Activated gamma-delta T cell treated with Interleukin-2 at 50 U/mL for 16 hours (primary cell): ENCODE measurements around the gene ATL3.
"Not testable (repeated sequence)": the region's sequence is repeated elsewhere in the genome, so short reads cannot be mapped to it uniquely, and the experiment has no call there.

Experiments used
- DNase-seq: peaks from one replicate; pipeline ENCODE4 v3.0.0-alpha.2; 2020

The ATL3 gene, protein sequence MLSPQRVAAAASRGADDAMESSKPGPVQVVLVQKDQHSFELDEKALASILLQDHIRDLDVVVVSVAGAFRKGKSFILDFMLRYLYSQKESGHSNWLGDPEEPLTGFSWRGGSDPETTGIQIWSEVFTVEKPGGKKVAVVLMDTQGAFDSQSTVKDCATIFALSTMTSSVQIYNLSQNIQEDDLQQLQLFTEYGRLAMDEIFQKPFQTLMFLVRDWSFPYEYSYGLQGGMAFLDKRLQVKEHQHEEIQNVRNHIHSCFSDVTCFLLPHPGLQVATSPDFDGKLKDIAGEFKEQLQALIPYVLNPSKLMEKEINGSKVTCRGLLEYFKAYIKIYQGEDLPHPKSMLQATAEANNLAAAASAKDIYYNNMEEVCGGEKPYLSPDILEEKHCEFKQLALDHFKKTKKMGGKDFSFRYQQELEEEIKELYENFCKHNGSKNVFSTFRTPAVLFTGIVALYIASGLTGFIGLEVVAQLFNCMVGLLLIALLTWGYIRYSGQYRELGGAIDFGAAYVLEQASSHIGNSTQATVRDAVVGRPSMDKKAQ

DNA sequence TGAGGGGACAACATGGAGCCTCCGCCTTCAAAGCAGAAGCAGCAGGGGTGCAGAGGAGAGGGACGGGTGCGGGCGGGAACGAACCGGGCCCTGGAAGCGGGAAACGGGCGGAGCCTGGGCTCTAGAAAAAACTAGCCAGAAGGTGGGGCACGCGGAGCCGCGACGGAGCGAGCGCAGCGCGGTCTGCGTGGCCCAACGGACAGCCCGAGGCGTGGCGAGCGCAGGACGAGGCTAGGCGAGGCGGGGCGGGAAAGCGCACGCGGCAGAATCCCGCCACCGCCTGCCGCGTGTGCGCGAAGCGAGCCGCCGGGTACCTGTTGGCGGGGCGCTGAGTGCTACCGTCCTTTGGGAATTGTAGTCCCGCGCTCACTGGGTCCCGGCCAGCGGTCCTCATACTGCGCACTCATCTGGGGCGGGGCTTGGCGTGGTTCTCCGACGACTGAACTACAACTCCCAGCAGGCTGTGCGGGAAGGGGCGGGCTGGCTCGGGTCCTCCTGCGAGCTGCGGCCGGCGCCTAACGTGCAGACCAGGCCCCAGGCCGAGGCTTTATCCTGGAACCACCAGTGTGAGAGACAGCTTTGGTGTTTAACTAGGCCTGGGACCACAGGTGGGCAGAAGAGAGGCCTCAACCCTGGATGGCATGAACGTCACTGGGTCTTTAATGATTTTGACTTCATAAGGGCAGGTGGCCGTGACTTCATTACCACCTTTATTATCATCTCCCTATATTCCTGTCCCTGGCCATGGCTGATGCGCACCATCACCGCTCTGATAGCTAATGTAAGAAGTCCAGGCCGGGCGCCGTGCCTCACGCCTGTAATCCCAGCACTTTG, at the start of gene ATL3:
TSS of gene ATL3 (minus strand) at position 55 of the 834 bp plus-strand sequence. CDS start at position 14, 41 bp downstream.
- peak; percentile 95 for DNase-seq

DNA sequence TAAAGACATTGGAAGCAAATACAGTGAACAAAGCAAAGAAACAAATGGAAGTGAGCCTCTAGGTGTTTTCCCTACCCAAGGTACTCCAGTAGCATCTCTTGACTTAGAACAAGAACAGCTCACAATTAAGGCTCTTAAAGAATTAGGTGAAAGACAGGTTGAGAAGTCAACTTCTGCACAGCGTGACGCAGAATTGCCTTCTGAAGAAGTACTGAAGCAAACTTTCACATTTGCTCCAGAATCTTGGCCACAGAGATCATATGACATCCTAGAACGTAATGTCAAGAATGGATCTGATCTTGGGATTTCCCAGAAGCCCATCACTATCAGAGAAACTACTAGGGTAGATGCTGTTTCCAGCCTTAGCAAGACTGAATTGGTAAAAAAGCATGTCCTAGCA, 49.4 kb upstream of the ATL3 start:
- no peak for DNase-seq

DNA sequence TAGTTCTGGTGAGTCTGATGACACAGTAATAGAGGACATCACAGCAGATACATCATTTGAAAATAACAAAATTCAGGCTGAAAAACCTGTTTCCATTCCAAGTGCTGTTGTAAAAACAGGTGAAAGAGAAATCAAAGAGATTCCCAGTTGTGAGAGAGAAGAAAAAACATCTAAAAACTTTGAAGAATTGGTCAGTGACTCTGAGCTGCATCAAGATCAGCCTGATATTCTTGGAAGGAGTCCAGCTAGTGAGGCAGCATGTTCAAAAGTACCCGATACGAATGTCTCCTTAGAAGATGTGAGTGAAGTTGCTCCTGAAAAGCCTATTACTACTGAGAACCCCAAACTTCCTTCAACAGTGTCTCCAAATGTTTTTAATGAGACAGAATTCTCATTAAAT, 48.8 kb upstream of the ATL3 start:
- DNase-seq = no peak

DNA sequence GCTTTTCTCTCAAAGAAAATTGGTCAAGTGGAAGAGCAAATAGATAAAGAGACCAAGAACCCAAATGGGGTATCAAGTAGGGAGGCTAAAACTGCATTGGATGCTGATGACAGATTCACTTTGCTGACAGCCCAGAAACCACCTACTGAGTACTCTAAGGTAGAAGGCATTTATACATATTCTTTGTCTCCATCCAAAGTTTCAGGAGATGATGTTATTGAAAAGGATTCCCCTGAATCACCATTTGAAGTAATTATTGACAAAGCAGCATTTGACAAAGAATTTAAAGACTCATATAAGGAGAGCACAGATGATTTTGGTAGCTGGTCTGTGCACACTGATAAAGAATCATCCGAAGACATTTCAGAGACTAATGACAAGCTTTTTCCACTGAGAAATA, 47.8 kb upstream of the ATL3 start:
- no peak for DNase-seq

DNA sequence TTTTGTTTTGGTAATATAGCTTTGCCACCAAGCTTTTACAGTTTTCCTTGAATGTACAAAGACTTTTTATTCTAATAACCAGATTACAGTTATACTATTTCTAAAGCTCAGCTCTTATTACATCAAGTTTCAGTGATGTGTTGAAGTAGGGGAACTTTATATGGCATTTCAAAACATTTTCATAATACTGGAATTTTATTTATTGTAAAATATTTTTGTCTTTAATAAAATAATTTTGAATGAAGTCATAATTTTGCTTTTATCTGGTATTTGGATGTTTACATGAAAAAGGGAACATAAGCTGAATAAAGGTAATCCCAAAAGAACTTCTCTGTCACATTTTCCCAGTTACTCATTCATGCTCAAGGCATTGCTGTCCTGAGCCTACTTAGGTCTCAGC, 44.9 kb upstream of the ATL3 start:
- DNase-seq = no peak

DNA sequence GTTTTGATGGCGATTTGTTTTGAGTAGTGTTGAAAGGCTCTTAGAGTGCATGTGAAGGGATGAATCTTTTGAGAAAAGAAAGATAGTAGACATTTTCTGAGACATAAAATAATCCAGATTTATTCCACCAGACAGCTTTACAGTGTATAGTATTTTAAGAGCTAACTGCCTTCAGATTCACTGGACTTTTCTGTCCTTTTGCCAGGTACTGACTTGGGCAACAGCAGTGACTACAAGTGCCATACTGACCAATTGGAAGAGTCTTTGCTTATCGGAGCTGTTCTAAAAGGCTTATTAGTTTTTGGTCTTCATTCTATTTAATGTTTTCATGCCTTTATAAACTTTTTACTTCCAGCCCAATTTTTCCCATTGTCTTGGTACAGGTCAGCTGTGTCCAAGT, 42.6 kb upstream of the ATL3 start:
- DNase-seq = no peak

DNA sequence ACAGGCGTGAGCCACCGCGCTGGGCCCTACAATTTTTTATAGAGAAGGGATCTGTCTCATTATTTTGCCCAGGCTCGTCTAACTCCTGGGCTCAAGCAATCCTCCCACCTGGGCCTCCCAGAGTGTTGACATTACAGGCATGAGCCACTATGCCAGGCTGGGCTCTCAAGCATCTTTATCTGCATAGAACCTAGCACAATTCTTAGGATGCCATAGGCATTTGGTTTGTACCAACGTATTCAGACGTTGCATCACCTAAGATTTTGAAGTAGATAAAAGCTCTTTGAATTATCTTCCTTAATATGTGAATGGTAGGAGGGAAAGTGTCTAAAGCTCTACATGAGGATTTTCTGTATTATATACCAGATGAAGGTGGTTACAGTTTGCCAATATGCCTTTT, 40.7 kb upstream of the ATL3 start:
- DNase-seq = no peak

DNA sequence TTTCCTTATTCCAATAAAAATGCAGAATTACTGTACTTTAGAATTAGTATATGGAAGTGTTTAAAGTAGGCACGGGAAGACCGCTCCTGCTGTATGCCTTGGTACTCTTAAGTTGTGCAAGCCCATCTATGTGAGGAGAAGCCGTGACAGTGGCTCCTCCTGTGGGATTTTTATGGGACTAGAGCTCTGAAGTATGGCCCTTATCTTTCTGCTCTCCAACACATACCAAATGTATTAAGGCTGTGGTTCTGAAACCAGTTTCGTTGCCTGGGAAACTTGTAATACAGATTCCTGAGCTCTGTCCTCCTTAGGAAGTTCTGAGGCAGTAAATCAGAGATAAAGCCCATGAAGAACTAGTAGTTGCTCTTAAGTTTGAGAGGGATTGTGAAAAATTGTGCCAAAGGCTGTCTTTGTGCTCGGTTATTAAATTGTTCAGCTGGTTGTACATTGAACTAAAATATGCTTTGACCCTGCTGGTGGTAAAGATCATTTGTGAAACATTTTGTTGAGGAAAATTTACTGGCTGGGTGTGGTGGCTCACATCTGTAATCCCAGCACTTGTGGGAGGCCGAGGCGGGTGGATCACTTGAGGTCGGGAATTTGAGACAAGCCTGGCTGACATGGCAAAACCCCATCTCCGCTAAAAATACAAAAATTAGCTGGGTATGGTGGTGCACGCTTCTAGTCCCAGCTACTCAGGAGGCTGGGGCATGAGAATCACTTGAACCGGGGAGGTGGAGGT, 39.5 kb upstream of the ATL3 start:
- no peak for DNase-seq

DNA sequence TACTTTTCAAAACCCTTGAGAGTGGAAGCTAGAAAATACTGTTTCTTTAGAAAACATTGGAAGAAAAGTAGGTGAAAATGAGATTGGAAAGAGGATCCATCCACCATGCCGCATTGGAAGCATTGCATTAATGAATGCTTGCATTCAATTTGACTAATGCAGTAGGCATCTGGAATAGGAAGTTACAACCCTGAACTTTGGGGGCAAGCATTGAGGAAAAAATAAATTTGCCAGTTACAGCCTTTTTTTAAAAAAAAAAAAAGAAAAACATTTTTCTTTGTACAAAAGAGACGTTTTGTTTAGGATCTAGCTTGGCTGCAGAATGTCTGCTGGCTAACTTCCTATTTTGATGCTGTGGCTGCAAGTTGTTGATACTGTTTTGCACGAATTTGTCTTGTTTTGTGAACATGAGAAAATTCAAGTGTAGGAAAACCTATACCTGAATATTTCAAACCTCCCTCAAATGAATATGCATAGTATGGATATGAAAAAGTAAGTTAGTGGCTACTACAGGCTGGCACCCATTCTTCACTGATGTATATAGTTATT, 38.2 kb upstream of the ATL3 start:
- DNase-seq = no peak

DNA sequence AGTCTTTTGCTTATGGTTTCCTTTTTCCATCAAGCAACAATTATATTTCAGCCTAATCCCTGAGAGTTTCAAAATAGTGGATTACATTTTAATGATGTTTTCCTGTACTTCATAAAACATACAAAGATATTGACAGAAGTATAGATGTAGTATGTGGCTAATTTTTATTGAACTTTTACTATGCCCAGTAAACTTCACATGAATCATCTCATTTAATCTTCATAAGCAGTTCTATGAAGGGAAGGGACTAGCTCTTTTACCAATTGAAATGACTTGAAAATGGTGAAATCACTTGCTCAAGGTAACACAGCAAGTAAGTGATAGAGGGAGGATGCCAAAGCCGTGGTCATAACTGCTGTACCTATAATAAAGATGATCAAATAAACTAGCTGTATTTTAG, 37.6 kb upstream of the ATL3 start:
- DNase-seq = no peak

DNA sequence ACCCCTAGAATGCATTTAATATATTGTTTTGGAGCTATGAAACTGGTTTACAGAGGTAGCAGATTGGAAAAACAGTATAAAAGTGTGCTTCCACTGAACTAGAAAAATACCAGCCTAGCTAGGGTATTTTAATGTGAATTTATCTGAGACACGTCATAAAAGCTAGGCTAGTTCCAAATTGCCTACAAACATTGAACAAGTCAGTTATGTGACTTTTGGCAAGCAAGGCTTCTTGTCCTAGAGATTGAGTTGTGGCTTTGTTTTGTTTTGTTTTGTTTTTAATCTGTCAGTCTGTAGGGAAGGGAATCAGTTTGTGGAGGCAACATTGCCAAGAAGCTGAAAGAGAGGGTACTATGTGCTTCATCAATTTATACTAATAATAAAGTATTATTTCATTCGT, 34.4 kb upstream of the ATL3 start:
- no peak for DNase-seq

DNA sequence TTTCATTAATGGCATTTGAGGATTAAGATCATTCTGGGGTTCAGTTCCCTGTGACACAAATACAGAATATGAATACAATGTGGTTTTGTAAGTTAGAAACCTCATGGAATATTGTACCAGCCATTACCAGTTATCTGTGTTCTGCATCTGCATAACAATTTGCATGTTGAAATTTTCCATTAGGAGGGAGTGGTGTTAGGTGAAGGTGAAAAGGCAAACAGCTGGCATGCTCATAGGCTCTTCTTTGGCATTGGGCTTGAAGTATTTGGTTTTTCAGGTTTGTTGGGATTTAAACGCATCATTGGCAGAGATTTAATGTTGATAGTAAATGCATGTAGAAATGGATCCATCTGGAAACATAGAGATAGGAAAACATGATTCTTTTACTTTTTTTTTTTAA, 28.7 kb upstream of the ATL3 start:
- DNase-seq = no peak

DNA sequence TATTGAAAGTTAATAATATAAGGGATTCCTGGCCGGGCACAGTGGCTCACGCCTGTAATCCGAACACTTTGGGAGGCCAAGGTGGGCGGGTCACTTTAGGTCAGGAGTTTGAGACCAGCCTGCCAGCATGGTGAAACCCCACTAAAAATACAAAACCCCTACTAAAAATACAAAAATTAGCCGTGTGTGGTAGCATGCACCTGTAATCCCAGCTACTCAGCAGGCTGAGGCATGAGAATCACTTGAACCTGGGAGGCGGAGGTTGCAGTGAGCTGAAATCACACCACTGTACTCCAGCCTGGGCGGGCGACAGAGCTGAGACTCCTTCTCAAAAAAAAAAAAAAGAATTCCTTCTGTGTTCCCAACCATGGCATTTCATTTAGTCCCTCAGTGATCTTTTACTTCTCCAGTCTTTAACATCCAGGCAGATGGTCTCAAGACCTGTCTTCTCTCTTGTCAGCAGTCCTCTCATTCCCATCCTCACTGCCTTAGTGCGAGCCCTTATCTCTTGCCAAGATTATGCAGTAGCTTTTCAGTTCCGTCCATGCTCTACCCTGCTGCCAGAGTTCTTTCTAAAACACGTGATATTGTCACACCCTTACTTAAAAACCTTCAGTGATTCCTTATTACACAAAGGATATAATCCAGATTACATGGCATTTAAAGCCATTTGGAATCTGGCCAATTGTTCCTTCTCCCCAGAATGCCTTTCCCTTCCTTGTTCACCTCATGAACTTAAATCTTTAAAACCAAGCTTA, 28.0 kb upstream of the ATL3 start:
- DNase-seq = no peak

DNA sequence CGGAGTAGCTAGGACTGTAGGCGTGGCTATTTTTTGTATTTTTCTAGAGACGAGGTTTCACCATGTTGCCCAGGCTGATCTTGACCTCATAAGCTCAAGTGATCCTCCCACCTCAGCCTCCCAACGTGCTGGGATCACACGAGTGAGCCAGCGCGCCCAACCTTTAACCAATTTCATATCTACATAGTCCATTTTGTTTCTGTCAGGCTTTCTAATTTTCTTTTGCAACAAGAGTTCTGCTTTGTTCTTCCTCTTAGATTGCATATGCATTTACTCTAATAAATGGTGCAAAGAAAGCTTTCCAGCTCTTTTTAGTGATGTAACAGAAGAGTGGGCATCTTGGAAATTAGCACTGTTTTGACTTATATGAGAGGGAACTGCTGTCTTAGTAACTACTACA, 23.4 kb upstream of the ATL3 start:
- DNase-seq = no peak

DNA sequence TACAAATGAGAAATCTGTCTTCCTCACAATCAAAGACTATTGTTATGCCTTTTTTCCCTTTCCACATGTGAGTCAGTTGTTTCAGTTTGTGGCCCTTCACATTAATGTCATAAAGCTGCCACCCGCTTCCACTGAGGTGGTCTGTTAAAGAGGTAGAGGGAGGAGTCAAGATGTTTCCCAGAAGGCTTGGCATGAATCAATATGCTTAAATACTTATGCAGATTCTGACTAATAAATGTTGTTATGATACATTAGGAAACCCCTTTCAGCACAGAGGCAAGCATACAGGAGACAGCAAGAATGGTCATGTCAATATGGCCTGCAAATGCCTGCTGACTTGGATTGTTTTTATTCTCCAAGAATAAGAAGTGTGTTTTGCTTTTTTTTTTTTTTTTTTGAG, 16.7 kb upstream of the ATL3 start:
- DNase-seq = no peak

DNA sequence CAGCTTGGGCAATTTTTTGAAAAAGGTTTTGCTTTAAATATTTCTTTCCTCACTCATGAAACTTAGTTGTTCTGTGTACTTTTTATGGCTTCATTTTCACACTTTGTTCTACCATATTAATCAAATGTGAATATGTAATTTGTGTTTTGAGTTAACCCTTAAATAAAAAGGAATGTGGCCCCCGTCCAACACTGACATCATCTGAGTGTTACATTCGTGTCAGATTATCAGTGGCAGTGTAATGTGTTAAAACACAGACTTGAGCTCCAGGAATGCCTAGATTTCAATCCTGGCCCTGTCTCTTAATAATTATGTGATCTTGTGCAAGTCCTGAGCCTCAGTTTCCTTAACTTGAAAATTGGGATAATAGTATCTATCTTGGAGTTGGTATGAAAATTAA, 15.8 kb upstream of the ATL3 start:
- DNase-seq = no peak

DNA sequence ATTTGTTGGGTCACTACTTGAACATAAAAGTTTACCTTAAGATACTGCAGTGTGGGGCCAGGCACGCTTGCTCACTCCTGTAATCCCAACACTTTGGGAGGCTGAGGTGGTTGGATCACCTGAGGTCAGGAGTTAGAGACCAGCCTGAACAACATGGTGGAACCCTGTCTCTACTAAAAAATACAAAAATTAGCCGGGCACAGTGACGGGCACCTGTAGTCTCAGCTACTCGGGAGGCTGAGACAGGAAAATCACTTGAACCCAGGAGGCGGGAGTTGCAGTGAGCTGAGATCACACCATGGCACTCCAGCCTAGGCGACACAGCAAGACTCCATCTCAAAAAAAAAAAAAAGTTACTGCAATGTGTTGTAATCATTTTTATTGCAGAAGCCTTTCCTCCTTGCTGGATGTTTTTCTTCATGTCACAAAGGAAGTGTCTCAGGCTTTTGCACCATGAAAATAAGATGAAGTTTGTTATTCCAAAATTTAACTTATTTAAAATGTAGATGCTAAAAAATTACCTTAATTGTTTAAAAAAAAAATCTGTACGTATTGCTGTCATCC, 14.1 kb upstream of the ATL3 start:
- not testable (repeated sequence) for DNase-seq

DNA sequence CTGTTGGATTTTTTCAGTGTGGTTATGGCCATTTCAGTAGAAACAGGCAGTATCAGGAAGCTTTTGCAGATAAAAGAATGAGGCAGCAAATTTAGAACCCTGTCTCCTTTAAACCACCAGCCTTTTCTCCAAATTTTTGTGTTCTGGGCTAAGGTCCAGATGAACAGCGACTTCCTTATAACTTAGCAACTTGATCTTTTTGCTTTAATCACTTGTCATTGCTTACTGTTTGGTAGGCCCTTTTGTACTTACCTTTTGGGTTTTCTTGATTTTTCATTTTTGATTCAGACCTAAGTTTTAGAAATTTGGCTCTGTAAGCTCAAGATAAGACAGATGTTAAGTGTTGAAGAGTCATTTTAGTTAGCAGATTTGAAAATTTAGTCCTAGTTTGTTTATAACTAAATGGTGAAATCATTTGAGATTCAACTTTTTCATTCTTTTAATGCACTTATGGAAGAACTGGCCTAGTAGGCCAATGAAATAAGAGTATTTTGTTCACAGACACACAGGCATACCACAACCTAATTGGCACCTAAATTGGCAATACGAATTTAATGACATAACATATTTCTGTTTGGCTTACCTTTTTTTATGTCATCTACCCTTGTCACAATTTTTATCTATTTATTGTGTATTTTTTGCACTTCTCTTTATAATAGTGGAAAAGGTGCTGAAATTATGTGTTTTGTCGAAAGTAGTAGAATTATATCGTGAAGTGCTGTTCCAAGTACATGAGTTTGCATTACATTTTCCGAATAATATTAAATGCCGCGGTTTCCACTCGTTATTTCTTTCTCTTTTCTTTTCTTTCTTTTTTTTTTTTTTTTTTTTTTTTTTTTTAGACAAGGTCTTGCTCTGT, 12.2 kb upstream of the ATL3 start:
- DNase-seq = no peak

DNA sequence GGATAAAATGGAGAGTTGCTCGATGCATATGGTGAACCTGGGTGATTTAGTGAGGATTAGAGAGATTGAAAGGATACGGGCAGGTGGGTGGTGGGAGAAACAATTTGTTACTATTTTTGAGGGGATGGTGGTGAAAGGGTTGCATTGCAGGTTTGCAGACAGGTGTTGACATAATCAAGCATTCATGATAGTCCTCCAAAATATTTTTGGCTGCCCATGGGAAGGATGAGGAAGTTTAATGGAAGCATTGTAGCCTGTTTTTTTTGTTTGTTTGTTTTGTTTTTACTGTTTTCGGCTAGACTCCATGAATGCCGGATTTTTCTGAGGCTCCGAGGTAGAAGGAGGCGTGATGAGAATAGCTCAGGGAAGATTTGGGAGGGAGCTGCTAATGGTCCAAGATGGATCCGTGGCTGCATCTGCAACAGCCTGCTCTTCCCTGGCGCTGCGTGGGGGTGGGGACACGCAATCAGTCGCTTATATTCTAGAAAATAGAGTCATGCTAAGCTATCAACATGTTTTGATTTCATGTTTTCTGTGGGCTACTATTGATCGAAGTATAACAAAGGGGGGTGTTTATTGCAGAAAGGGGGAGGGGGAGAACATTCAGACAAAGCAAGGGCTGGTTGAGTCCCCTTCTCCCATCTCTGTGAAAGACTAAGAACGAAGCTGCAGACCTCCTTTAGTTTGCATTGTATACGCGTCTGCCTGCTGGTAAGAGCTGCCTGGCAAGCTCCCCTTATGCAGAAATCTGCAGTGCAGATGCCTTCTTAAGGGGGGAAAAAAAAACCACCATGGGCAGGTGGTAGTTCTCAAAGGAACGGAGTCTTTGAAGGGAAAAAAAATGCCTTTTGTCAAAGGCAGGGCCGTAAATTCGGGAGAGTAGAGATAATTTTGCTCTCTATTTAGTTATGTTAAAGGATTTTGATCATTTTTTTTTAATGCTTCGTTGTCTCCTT, 11.2 kb upstream of the ATL3 start:
- no peak for DNase-seq
